ENCODE results near the gene SIK3.

GRCh38 chr11:117130879-117131278 is 32.7 kb upstream of the SIK3 start:
- TF ChIP-seq MYC (IDR thresholded peaks at IDR 0.05; ENCODE audit: low read depth, low read length) = no peak
- no peak for TF ChIP-seq POLR2A (IDR thresholded peaks at IDR 0.05; ENCODE audit: extremely low read depth, insufficient read length)
- no peak for TF ChIP-seq CTCF (IDR thresholded peaks at IDR 0.05; ENCODE audit: low read depth, low read length)
